ENCODE measurements around the gene PCSK5. TPM values are rescaled to one million over a fixed set of nuclear protein-coding genes. Genes with fewer than 3 reads are reported as not detected.
"Not testable (repeated sequence)": the region's sequence is repeated elsewhere in the genome, so short reads cannot be mapped to it uniquely, and the experiment has no call there.

Gene PCSK5
- polyA plus RNA-seq, 1 experiment: 1.6 TPM

DNA sequence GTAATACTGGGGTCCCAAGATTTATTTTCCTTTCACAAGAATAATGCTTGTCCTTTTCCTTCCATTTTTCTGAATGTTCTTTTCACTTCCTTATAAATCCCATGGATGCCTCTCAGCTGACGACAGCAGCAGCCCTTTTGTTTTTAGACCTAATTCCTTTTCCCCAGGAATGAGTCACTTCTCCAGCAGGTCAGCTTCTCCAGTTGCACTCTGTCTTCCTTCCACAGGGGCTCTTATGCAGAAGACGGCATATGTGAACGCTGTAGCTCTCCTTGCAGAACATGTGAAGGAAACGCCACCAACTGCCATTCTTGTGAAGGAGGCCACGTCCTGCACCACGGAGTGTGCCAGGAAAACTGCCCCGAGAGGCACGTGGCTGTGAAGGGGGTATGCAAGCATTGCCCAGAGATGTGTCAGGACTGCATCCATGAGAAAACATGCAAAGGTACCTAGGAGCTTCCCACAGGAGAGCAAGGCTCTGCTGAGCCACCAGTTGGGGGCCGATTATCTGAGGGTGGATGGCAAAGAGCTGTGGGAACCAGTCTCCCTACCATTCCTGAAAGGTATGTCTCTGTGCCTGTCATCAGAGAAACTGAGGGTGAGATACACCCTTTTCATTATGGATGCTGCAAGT is 430.8 kb downstream of the PCSK5 start:
- H3K27ac ChIP-seq (ENCODE audit: low read depth, low read length): peak overlapping the region; percentile 68
- DNase-seq (ENCODE audit: low read depth, low spot score): peak; percentile 51
- TF ChIP-seq, protein P1, sequence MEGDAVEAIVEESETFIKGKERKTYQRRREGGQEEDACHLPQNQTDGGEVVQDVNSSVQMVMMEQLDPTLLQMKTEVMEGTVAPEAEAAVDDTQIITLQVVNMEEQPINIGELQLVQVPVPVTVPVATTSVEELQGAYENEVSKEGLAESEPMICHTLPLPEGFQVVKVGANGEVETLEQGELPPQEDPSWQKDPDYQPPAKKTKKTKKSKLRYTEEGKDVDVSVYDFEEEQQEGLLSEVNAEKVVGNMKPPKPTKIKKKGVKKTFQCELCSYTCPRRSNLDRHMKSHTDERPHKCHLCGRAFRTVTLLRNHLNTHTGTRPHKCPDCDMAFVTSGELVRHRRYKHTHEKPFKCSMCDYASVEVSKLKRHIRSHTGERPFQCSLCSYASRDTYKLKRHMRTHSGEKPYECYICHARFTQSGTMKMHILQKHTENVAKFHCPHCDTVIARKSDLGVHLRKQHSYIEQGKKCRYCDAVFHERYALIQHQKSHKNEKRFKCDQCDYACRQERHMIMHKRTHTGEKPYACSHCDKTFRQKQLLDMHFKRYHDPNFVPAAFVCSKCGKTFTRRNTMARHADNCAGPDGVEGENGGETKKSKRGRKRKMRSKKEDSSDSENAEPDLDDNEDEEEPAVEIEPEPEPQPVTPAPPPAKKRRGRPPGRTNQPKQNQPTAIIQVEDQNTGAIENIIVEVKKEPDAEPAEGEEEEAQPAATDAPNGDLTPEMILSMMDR (IDR thresholded peaks at IDR 0.05; ENCODE audit: low read depth, low read length): no peak
- ChIA-PET CTCF (interaction anchor here (0.6 to 3.9 kb wide), 4 partner anchors 18 to 455 kb away, joined by 3 to 15 read pairs (median 6); partner anchors contain the start of gene RFK), POLR2A (interaction anchor here (1.4 kb wide), 1 partner anchor 73 kb away, joined by 7 read pairs; the partner anchor contains the start of gene RFK)
- H3K9me3 ChIP-seq (ENCODE audit: control insufficient read depth, insufficient read depth, low read length): no peaks in the 10 kb centered on the region
- H3K27me3 ChIP-seq (ENCODE audit: control insufficient read depth, insufficient read depth, low read length): no peaks in the 10 kb centered on the region
- H3K4me3 ChIP-seq (ENCODE audit: low read depth, low read length): no peak overlapping the region

DNA sequence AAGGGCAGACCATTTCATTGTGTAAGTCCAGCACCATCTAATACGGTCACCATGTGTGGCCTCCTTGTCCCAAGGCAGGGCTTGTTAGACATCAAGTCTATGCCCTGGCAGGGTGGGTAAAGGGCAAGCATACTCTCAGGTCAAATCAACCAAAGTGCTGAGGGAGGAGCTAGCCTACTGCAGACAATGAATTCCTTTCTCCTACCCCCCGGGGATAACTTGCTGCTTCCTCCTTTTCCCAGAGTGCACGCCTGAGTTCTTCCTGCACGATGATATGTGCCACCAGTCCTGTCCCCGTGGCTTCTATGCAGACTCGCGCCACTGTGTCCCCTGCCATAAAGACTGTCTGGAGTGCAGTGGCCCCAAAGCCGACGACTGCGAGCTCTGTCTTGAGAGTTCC is 432.3 kb downstream of the PCSK5 start:
- CTCF ChIA-PET: interaction anchor here (3.9 kb wide), 1 partner anchor 20 kb away, joined by 15 read pairs; no protein-coding TSS in a partner anchor
- Histone ChIP-seq H3K4me3 (ENCODE audit: low read depth, low read length) (no peak overlapping the region), H3K27ac (ENCODE audit: low read depth, low read length) (no peak overlapping the region), H3K9me3 (ENCODE audit: control insufficient read depth, insufficient read depth, low read length) (no peaks in the 10 kb centered on the region), H3K27me3 (ENCODE audit: control insufficient read depth, insufficient read depth, low read length) (no peaks in the 10 kb centered on the region)
- TF ChIP-seq, protein P1 (IDR thresholded peaks at IDR 0.05; ENCODE audit: low read depth, low read length): no peak
- DNase-seq (ENCODE audit: low read depth, low spot score): no peak
- POLR2A ChIA-PET: no interaction called here

DNA sequence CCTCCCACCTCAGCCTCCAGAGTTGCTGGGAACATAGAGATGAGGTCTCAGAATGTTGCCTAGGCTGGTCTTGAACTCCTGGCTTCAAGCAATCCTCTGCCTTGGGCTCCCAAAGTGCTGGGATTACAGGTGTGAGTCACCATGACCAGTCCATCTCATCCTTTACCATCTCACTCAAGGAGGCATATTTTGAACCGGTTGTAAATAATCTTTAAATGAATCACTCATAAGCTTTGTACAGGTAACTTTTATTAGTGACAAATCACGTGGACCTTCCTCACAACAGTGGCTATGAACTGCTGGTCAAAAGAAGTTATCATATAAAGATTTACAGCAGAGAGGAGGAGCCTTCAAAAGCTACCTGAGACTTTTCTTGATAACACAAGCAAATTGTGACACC is 433.0 kb downstream of the PCSK5 start:
- DNase-seq (ENCODE audit: low read depth, low spot score): no peak
- ChIA-PET CTCF (interaction anchor here (3.9 kb wide), 1 partner anchor 21 kb away, joined by 15 read pairs; no protein-coding TSS in a partner anchor), POLR2A (no interaction called here)
- no peak overlapping the region for H3K4me3 ChIP-seq (ENCODE audit: low read depth, low read length)
- H3K9me3 ChIP-seq (ENCODE audit: control insufficient read depth, insufficient read depth, low read length): no peaks in the 10 kb centered on the region
- H3K27ac ChIP-seq (ENCODE audit: low read depth, low read length): no peak overlapping the region
- H3K27me3 ChIP-seq (ENCODE audit: control insufficient read depth, insufficient read depth, low read length): no peaks in the 10 kb centered on the region
- TF ChIP-seq, protein P1 (IDR thresholded peaks at IDR 0.05; ENCODE audit: low read depth, low read length): no peak

DNA sequence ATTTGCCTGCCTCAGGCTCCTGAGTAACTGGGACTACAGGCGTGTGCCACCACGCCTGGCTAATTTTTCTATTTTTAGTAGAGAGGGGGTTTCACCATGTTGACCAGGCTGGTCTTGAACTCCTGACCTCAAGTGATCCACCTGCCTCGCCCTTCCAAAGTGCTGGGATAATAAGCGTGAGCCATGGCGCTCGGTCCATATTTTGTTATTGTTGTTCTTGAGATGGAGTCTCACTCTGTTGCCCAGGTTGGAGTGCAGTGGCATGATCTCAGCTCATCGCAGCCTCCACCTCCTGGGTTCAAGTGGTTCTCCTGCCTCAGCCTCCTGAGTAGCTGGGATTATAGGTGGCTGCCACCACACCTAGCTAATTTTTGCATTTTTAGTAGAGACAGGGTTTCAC is 433.6 kb downstream of the PCSK5 start:
- H3K4me3 ChIP-seq (ENCODE audit: low read depth, low read length); CTCF ChIA-PET; POLR2A ChIA-PET; H3K9me3 ChIP-seq (ENCODE audit: control insufficient read depth, insufficient read depth, low read length); H3K27me3 ChIP-seq (ENCODE audit: control insufficient read depth, insufficient read depth, low read length); DNase-seq (ENCODE audit: low read depth, low spot score); H3K27ac ChIP-seq (ENCODE audit: low read depth, low read length): not testable (repeated sequence)

DNA sequence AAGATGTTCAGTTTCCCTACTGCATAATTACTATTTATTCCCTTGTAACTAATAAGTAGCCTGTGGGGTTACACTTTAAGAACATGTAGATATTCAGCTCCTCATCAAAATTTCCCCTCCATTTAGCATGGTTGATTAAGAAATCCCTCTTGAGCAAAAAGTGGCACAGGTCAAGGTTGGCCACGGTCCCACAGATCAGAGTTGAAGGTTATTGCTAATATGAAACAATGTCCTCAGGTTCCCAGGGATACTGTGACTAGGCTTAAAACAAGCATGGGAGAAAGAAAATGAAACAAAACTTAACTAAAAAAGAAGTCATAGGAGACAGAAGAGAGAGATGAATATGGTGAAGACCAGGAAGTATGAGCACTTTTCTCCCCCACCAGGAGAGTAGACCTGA is 439.6 kb downstream of the PCSK5 start:
- ChIA-PET POLR2A (no interaction called here), CTCF (no interaction called here)
- no peak overlapping the region for H3K27ac ChIP-seq (ENCODE audit: low read depth, low read length)
- no peaks in the 10 kb centered on the region; the same call in 1 of the 2 replicates for H3K9me3 ChIP-seq (ENCODE audit: control insufficient read depth, insufficient read depth, low read length)
- peaks cover 12% of the 10 kb centered on the region for H3K27me3 ChIP-seq (ENCODE audit: control insufficient read depth, insufficient read depth, low read length)
- TF ChIP-seq, protein P1 (IDR thresholded peaks at IDR 0.05; ENCODE audit: low read depth, low read length): no peak
- no peak overlapping the region for H3K4me3 ChIP-seq (ENCODE audit: low read depth, low read length)
- DNase-seq (ENCODE audit: low read depth, low spot score): no peak
